Liver (tissue), 9 donors: Measurements from ENCODE around the gene SMR3A. TPM values are rescaled to one million over a fixed set of nuclear protein-coding genes. Genes with fewer than 3 reads are reported as not detected.

Experiments
- DNase-seq: peaks from one replicate; pipeline ENCODE4 v3.0.0-alpha.2; 2017; ENCODE audit warnings: low spot score
- H3K27ac ChIP-seq, 2 donors: one replicate each; pipeline ENCODE4 v1.7.0; 2013; ENCODE audit warnings: inconsistent platforms in 2 of 2, low read length in 2 of 2, control low read depth in 1 of 2, low read depth in 1 of 2, mild to moderate bottlenecking in 1 of 2
- H3K27me3 ChIP-seq, 4 donors: one replicate each; pipeline versions ENCODE4 v1.6.1 to v1.7.0; 2013; ENCODE audit warnings: low read length in 3 of 4, inconsistent platforms in 1 of 4, mild to moderate bottlenecking in 1 of 4, moderate library complexity in 1 of 4; ENCODE audit not compliant: control insufficient read depth in 4 of 4, insufficient read depth in 4 of 4
- H3K36me3 ChIP-seq, 4 donors: one replicate each; pipeline versions ENCODE4 v1.6.1 to v1.7.0; 2013; ENCODE audit warnings: low read length in 3 of 4, mild to moderate bottlenecking in 3 of 4, low read depth in 1 of 4, moderate library complexity in 1 of 4; ENCODE audit not compliant: control insufficient read depth in 4 of 4, insufficient read depth in 3 of 4
- H3K4me1 ChIP-seq, 4 donors: one replicate each; pipeline versions ENCODE4 v1.6.1 to v1.7.0; 2013; ENCODE audit warnings: low read length in 3 of 4, mild to moderate bottlenecking in 3 of 4, moderate library complexity in 1 of 4; ENCODE audit not compliant: control insufficient read depth in 4 of 4, insufficient read depth in 4 of 4
- H3K4me3 ChIP-seq, 3 donors: one replicate each; pipeline versions ENCODE4 v1.6.1 to v1.7.0; 2013; ENCODE audit warnings: low read length in 3 of 3, control low read depth in 1 of 3, low read depth in 1 of 3, mild to moderate bottlenecking in 1 of 3
- H3K9ac ChIP-seq, 2 donors: one replicate each; pipeline ENCODE4 v1.7.0; 2013; ENCODE audit warnings: low read length in 2 of 2, mild to moderate bottlenecking in 2 of 2, moderate library complexity in 2 of 2, control low read depth in 1 of 2, low read depth in 1 of 2
- H3K9me3 ChIP-seq, 4 donors: one replicate each; pipeline versions ENCODE4 v1.6.1 to v1.7.0; 2013; ENCODE audit warnings: low read length in 3 of 4; ENCODE audit not compliant: control insufficient read depth in 4 of 4
- EGR1 ChIP-seq, 2 donors: IDR thresholded peaks; 2 replicates each; pipeline ENCODE4 v1.6.1; 2016 to 2018; ENCODE audit warnings: antibody characterized with exemption in 2 of 2, low read depth in 2 of 2
- FOXA1 ChIP-seq: IDR thresholded peaks from 2 replicates; pipeline ENCODE4 v1.6.1; 2016; ENCODE audit warnings: antibody characterized with exemption
- FOXA2 ChIP-seq: IDR thresholded peaks from 2 replicates; pipeline ENCODE4 v1.6.1; 2016; ENCODE audit warnings: antibody characterized with exemption
- GABPA ChIP-seq, 2 donors: IDR thresholded peaks in 1 of 2; conservative IDR thresholded peaks in 1 of 2; 2 replicates each; pipeline ENCODE4 v1.6.1; 2016; ENCODE audit warnings: antibody characterized with exemption in 2 of 2, mild to moderate bottlenecking in 1 of 2, moderate library complexity in 1 of 2
- HNF4A ChIP-seq, 2 donors: conservative IDR thresholded peaks; 2 replicates each; pipeline ENCODE4 v1.6.1; 2016; ENCODE audit warnings: antibody characterized with exemption in 2 of 2, mild to moderate bottlenecking in 2 of 2
- HNF4G ChIP-seq: IDR thresholded peaks from 2 replicates; pipeline ENCODE4 v1.6.1; 2016; ENCODE audit warnings: antibody characterized with exemption
- JUND ChIP-seq, 2 donors: IDR thresholded peaks; 2 replicates each; pipeline ENCODE4 v1.6.1; 2016; ENCODE audit warnings: antibody characterized with exemption in 2 of 2
- NR2F2 ChIP-seq: IDR thresholded peaks from 2 replicates; pipeline ENCODE4 v1.6.1; 2016; ENCODE audit warnings: antibody characterized with exemption
- RXRA ChIP-seq, 2 donors: IDR thresholded peaks; 2 replicates each; pipeline ENCODE4 v1.6.1; 2017 to 2018; ENCODE audit warnings: antibody characterized with exemption in 2 of 2, mild to moderate bottlenecking in 1 of 2
- SP1 ChIP-seq: IDR thresholded peaks from 2 replicates; pipeline ENCODE4 v1.6.1; 2018; ENCODE audit warnings: antibody characterized with exemption, mild to moderate bottlenecking
- TAF1 ChIP-seq: conservative IDR thresholded peaks from 2 replicates; pipeline ENCODE4 v1.6.1; 2016; ENCODE audit warnings: antibody characterized with exemption, mild to moderate bottlenecking
- YY1 ChIP-seq: IDR thresholded peaks from 2 replicates; pipeline ENCODE4 v1.6.1; 2016; ENCODE audit warnings: antibody characterized with exemption, mild to moderate bottlenecking
- WGBS: extraction: QIAGEN DNeasy Blood & Tissue Kit; methylation state at CpG from one replicate; pipeline ENCODE4 v1.1.7; 2013; 5-methylcytosine and 5-hydroxymethylcytosine counted together
- polyA plus RNA-seq, 2 donors: library from polyadenylated mRNA; stranded (reverse) in 1 of 2; unstranded in 1 of 2; fragments of 200-250 nt in 1 of 2; fragments of >200 nt in 1 of 2; fragmentation: Nextera tagmentation in 1 of 2; extraction: Ambion mirVana in 1 of 2; gene quantifications; one replicate each; pipeline versions ENCODE4 v1.2.1 to v1.2.3, GENCODE V29; 2013 to 2015
- total RNA-seq, 2 donors: library from RNA; depleted of rRNA; stranded (reverse); fragments of >200 nt; gene quantifications; one replicate each; pipeline ENCODE4 v1.2.3, GENCODE V29; 2014
- TF ChIP-seq, protein P1 (sequence below): fragments of 150-350 bp; IDR thresholded peaks from 2 replicates; pipeline ENCODE4 v1.5.1; 2017; ENCODE audit warnings: improper control_type of control experiment, low read depth, low read length; ENCODE audit not compliant: missing input control
- TF ChIP-seq, protein P2 (sequence below): IDR thresholded peaks from 2 replicates; pipeline ENCODE4 v1.6.1; 2016; ENCODE audit warnings: antibody characterized with exemption
- TF ChIP-seq, protein P3 (sequence below): IDR thresholded peaks from 2 replicates; pipeline ENCODE4 v1.6.1; 2016; ENCODE audit warnings: antibody characterized with exemption
- TF ChIP-seq, protein P4 (sequence below): IDR thresholded peaks from 2 replicates; pipeline ENCODE4 v1.6.1; 2016; ENCODE audit warnings: antibody characterized with exemption
- TF ChIP-seq, protein P5 (sequence below): IDR thresholded peaks from 2 replicates; pipeline ENCODE4 v1.6.1; 2016; ENCODE audit warnings: antibody characterized with exemption, mild to moderate bottlenecking
- donor health status: healthy.
- donor health status: healthy.
- donor health status: healthy.
- donor health status: healthy.
- donor health status: healthy.

SMR3A gene
- total and polyA plus RNA-seq, 4 donors, result not detected

DNA sequence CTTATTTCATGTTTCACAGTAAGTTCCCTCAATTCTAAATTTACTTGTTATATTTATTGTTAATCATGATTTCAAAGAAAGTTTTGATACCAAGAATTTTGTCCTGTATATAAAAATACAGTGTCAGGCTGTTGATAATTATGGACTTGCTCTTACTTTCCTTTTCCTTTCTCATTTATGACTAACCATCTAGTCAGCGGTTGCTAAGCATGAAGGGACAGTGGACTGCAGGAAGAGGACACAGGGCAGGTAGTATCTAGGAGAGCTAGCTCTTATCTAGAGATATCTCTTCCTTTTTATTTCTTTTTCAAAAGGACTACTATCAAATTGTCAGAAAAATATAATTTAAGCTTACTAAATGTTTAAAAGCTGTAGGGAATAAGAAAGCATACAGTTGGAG, 38.8 kb downstream of the SMR3A start:
- no peak overlapping the region for H3K27ac ChIP-seq
- TF ChIP-seq JUND (IDR thresholded peaks at IDR 0.05), result no peak
- TF ChIP-seq FOXA2, result no peak
- H3K9me3 ChIP-seq, result peaks cover 0 to 2% (median 0%) of the 10 kb centered on the region in 4 donors
- H3K27me3 ChIP-seq, result no peaks in the 10 kb centered on the region
- H3K9ac ChIP-seq, result no peak overlapping the region
- peaks cover 0 to 4% (median 2%) of the 10 kb centered on the region in 4 donors for H3K4me1 ChIP-seq
- H3K4me3 ChIP-seq, result no peak overlapping the region
- no peak for DNase-seq
- 83% methylated on average over 1 of the region's 1 CpG for WGBS
- no peaks in the 10 kb centered on the region for H3K36me3 ChIP-seq

DNA sequence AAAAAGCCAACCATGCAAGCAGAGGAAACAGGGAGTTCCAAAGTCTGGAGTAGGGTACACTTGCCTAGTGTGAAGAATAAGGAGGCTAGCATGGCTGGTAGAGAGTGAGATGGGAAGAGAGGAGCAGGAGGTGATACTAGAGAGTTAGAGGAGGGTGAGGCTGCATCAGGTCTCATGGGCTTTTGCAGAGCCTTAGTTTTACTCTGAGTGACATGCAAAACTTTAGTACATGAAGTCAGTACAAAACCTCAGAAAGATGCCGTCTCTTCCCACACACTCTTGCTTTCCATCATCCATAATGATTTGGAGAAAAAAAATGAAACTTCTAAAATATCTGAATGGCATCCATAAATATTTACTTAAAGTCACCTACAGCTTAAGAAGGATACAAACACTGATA, 42.2 kb downstream of the SMR3A start:
- WGBS, result 94% methylated on average over 1 of the region's 1 CpG

More for the DNA sequence above, 42.2 kb downstream of the SMR3A start:
- peaks cover 0 to 2% (median 0%) of the 10 kb centered on the region in 4 donors for H3K9me3 ChIP-seq
- no peak overlapping the region for H3K27ac ChIP-seq
- H3K9ac ChIP-seq, result no peak overlapping the region
- H3K36me3 ChIP-seq, result no peaks in the 10 kb centered on the region
- H3K4me1 ChIP-seq, result peaks cover 0 to 4% (median 1%) of the 10 kb centered on the region in 4 donors
- H3K4me3 ChIP-seq, result no peak overlapping the region
- DNase-seq, result no peak
- no peaks in the 10 kb centered on the region for H3K27me3 ChIP-seq
- TF ChIP-seq, protein P1, sequence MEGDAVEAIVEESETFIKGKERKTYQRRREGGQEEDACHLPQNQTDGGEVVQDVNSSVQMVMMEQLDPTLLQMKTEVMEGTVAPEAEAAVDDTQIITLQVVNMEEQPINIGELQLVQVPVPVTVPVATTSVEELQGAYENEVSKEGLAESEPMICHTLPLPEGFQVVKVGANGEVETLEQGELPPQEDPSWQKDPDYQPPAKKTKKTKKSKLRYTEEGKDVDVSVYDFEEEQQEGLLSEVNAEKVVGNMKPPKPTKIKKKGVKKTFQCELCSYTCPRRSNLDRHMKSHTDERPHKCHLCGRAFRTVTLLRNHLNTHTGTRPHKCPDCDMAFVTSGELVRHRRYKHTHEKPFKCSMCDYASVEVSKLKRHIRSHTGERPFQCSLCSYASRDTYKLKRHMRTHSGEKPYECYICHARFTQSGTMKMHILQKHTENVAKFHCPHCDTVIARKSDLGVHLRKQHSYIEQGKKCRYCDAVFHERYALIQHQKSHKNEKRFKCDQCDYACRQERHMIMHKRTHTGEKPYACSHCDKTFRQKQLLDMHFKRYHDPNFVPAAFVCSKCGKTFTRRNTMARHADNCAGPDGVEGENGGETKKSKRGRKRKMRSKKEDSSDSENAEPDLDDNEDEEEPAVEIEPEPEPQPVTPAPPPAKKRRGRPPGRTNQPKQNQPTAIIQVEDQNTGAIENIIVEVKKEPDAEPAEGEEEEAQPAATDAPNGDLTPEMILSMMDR, result no peak
- TF ChIP-seq, protein P2, sequence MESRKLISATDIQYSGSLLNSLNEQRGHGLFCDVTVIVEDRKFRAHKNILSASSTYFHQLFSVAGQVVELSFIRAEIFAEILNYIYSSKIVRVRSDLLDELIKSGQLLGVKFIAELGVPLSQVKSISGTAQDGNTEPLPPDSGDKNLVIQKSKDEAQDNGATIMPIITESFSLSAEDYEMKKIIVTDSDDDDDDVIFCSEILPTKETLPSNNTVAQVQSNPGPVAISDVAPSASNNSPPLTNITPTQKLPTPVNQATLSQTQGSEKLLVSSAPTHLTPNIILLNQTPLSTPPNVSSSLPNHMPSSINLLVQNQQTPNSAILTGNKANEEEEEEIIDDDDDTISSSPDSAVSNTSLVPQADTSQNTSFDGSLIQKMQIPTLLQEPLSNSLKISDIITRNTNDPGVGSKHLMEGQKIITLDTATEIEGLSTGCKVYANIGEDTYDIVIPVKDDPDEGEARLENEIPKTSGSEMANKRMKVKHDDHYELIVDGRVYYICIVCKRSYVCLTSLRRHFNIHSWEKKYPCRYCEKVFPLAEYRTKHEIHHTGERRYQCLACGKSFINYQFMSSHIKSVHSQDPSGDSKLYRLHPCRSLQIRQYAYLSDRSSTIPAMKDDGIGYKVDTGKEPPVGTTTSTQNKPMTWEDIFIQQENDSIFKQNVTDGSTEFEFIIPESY, result no peak
- no peak for TF ChIP-seq FOXA1
- no peak for TF ChIP-seq SP1
- TF ChIP-seq NR2F2, result no peak
- TF ChIP-seq, protein P3, sequence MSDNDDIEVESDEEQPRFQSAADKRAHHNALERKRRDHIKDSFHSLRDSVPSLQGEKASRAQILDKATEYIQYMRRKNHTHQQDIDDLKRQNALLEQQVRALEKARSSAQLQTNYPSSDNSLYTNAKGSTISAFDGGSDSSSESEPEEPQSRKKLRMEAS, result no peak
- no peak for TF ChIP-seq TAF1
- no peak for TF ChIP-seq HNF4A (conservative IDR thresholded peaks at IDR 0.05)
- no peak for TF ChIP-seq YY1
- no peak for TF ChIP-seq JUND (IDR thresholded peaks at IDR 0.05)
- no peak for TF ChIP-seq FOXA2
- TF ChIP-seq, protein P4, sequence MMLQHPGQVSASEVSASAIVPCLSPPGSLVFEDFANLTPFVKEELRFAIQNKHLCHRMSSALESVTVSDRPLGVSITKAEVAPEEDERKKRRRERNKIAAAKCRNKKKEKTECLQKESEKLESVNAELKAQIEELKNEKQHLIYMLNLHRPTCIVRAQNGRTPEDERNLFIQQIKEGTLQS, result no peak
- TF ChIP-seq HNF4G, result no peak
- no peak for TF ChIP-seq RXRA (IDR thresholded peaks at IDR 0.05)
- no peak for TF ChIP-seq GABPA (IDR thresholded peaks at IDR 0.05 in 1 of 2, conservative IDR thresholded peaks at IDR 0.05 in 1 of 2)
- TF ChIP-seq EGR1 (IDR thresholded peaks at IDR 0.05; ENCODE audit: low read depth in 2 of 2), result no peak
- TF ChIP-seq, protein P5, sequence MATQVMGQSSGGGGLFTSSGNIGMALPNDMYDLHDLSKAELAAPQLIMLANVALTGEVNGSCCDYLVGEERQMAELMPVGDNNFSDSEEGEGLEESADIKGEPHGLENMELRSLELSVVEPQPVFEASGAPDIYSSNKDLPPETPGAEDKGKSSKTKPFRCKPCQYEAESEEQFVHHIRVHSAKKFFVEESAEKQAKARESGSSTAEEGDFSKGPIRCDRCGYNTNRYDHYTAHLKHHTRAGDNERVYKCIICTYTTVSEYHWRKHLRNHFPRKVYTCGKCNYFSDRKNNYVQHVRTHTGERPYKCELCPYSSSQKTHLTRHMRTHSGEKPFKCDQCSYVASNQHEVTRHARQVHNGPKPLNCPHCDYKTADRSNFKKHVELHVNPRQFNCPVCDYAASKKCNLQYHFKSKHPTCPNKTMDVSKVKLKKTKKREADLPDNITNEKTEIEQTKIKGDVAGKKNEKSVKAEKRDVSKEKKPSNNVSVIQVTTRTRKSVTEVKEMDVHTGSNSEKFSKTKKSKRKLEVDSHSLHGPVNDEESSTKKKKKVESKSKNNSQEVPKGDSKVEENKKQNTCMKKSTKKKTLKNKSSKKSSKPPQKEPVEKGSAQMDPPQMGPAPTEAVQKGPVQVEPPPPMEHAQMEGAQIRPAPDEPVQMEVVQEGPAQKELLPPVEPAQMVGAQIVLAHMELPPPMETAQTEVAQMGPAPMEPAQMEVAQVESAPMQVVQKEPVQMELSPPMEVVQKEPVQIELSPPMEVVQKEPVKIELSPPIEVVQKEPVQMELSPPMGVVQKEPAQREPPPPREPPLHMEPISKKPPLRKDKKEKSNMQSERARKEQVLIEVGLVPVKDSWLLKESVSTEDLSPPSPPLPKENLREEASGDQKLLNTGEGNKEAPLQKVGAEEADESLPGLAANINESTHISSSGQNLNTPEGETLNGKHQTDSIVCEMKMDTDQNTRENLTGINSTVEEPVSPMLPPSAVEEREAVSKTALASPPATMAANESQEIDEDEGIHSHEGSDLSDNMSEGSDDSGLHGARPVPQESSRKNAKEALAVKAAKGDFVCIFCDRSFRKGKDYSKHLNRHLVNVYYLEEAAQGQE, result no peak
